Stimulated activated CD8-positive, alpha-beta memory T cell treated with anti-CD3 and anti-CD28 coated beads, Interleukin-15, amount 100 ng/mL, for 48 hours (primary cell): ENCODE measurements around the gene PHYKPL.
"Not testable (repeated sequence)": the region's sequence is repeated elsewhere in the genome, so short reads cannot be mapped to it uniquely, and the experiment has no call there.

Source experiments
- DNase-seq, 2 donors: peaks; one replicate each; pipeline ENCODE4 v3.0.0-alpha.2; 2020; ENCODE audit warnings: low read depth in 2 of 2

Gene PHYKPL

DNA sequence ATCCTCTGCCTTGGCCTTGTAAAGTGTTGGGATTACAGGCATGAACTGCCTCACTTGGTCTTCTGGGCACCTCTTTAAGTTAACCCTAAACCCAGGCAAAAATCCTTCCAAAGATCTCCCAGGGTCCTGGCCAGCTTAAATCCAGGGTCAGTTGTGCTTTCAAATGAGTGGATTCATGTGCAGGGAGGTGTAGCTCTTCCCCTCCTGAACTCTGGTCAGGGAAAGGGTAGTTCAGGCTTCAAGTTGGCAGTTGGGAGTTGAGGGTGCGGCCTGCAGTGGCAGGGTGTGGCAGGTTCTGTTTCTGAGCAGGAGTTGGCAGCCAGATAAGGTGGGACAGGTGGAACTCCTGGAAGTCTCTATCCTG is 24.7 kb downstream of the PHYKPL start:
- no peak for DNase-seq

DNA sequence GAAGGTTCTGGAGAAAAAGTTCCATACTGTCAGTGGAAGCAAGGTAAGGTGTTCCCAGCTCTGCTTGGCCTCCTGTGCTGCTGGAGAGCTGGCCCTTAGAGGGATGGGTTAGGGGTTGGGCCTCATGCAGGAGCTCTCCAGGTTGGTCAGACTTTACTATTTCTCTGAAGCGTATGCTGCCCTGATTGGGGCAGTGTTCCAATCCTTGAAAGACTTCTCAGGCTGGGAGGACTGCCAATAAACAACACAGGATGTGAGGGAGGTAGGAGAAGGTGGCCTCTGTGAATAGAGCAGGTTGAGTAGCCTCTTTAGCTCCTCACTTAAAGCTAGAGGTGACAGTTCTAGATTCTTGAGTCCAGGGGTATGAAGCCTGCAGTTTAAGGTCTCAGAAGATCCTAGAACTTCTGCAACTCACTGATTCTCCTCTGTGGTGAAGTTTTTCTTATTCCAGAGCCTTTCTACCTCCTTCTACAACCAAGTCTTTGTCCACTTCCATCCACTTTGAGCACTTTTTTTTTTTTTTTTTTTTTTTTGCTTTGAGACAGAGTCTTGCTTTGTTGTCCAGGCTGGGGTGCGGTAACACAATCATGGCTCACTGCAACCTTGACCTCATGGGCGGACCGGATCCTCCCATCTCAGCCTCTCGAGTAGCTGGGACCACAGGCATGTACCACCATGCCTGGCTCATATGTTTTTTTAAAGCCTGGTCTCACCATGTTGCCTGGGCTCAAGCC is 25.3 kb downstream of the PHYKPL start:
- DNase-seq, result no peak

- no peak for DNase-seq
These were observed 26.2 kb downstream of the PHYKPL start for GRCh38 chr5:178206166-178207101.

- DNase-seq, result no peak
These were observed 26.9 kb downstream of the PHYKPL start for GRCh38 chr5:178205749-178206047.

- DNase-seq, result peak; percentile 74 to 75
These were observed 27.5 kb downstream of the PHYKPL start for GRCh38 chr5:178204935-178205748.

DNA sequence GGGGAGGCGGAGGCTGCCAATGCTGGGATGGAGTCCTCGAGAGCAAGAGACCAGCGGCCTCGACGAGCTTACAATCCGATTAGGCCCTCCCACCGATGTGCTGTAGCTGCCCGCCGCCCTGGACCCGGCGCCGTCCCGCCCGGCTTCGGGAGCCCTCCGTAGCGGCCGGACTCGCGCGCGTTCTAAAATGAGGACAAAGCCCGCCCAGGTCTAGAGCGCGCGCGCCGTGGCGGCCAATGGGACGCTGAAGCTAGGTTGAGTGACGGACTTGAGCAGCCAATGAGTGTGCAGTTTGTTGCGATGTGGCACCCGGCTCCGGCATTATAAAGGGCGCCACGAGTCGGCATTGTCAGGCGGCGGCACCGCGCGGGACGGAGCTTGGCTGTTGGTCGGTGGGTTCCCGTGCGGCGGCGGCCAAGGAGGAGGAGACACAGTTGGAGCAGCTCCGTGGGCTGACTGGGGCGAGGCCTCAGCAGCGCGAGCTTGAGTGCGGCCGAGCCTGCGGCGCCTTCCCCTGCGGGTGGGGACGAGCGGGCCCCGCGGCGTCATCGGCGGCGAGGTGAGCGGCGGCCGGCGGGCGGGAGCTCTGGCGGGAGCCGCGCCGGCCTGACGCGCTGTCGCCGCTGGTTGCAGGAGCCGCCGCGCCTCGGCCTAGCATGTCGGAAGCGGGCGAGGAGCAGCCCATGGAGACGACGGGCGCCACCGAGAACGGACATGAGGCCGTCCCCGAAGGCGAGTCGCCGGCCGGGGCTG is 28.2 kb downstream of the PHYKPL start, which contains the start of gene HNRNPAB:
Gene HNRNPAB, plus strand, starts transcription at position 352 of the 753 bp plus-strand sequence. Its CDS starts 305 bp downstream, at position 657.
- DNase-seq, result peak; percentile 88 to 89

DNA sequence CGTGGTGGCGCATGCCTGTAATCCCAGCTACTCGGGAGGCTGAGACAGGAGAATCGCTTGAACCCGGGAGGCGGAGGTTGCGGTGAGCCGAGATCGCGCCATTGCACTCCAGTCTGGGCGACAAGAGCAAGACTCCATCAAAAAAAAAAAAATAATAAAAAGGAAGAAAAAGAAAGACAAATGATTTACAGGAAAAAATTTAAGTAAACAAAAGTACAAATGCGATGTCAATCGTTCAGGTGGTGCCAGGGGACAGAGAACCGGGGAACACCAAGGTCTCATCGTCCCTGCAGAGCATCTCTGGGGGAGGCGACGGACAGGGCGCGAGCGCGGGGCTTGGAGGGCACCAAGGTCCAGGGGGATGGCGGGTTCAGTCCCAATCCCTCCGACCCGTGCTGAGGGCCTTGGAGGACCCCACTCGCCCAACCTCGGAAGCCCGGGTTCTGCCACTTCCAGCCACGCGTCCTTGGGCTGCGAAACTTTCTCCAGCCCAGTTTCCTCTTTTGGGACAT is 28.9 kb downstream of the PHYKPL start:
- DNase-seq, result no peak

DNA sequence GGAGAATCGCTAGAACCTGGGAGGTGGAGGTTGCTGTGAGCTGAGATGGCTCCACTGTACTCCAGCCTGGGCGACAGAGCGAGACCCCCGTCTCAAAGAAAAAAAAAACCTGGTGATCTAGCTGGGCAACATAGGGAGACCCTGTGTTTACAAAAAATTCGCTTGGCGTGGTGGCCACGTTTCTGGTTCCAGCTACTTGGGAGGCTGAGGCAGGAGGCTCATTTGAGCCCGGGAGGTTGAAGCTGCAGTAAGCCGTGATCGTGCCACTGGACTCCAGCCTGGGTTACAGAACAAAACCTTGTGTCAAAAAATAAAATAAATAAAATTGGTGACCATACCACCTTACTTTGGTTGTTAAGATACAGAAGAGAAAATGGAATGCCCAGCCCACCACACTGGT is 30.1 kb downstream of the PHYKPL start:
- no peak for DNase-seq

DNA sequence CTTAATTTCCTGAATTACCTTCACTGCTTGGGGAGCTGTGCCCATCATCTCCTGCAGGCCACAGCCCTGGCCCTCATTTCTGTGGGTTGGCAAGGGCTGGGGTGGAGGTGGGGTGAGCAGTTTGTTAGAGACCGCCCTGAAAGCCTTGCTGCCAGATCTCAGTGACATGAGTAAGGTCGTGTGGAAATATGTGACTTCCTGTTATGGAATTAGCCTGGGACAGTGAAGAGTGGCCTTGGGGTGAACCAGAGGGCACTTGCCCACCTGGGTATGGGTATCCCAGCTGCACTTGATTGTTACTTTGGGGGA is 30.7 kb downstream of the PHYKPL start:
- DNase-seq, result no peak

- DNase-seq, result no peak
These were observed 31.2 kb downstream of the PHYKPL start for GRCh38 chr5:178201221-178201926.

DNA sequence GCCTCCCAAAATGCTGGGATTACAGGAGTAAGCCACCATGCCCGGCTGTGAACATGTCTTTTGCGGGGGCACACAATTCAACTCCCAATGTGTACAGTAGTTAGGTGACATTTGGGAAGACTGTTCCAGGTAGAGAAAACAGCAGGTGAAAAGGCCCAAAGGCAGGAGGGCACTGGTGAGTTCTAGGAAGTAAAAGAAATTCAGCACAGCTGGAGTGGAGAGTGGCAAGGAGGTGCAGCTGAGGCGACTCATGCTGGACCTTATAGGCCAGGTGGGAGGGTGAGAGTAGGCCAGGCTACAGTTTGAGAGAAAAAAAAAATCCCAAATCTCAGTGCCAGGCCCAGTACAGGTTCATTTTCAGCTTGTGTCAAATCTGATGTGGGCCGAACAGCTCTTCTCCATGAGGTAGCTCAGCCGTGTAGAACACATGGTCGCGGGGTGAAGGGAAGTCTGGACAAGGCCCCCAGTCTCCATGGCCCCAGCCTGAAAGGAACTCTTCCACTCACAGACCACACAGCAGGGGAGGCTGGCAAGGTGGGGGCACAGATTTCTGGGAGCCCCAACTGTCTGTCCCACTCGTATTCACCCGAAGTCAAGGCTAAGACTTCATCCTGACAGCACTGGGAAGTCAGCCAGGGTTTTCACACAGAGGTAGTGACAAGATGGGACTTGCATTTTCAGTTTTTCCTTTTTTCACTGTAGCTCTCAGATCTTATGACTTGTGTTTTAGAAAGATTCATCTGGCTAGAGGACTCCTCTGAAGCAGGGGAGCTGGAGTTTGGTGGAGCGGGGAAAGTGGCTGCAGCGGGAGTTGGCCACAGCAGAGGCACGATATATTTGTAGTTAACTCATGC is 32.8 kb downstream of the PHYKPL start:
- no peak for DNase-seq

GRCh38 chr5:178198706-178199105 is 33.9 kb downstream of the PHYKPL start:
- no peak for DNase-seq

- DNase-seq, result not testable (repeated sequence)
These were observed 34.5 kb downstream of the PHYKPL start for GRCh38 chr5:178198151-178198550.

- no peak for DNase-seq
These were observed 35.6 kb downstream of the PHYKPL start for GRCh38 chr5:178196986-178197385.

DNA sequence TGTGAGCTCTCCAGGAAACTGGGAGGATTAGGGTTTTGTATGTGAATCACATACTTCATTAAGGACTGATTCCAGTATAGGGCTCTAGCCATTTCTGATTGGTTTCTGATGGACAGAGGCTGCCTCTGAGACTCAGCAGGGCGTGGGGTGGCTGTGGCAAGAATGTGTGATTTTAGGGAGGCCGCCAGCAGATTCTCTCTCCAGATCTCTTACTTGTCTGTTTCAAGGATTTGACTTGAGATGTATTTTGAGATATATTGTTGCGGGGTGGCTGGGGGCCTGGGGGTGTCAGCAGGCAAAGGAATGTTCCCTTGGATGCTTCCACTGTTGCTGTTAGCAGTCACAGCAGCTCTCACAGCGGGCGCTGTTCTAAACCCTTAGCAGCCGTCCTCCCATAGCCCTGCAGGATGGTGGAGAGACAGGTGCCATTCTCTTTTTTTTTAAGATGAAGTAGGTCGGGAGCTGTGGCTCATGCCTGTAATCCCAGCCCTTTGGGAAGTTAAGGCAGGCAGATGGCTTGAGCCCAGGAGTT is 36.3 kb downstream of the PHYKPL start:
- no peak for DNase-seq

DNA sequence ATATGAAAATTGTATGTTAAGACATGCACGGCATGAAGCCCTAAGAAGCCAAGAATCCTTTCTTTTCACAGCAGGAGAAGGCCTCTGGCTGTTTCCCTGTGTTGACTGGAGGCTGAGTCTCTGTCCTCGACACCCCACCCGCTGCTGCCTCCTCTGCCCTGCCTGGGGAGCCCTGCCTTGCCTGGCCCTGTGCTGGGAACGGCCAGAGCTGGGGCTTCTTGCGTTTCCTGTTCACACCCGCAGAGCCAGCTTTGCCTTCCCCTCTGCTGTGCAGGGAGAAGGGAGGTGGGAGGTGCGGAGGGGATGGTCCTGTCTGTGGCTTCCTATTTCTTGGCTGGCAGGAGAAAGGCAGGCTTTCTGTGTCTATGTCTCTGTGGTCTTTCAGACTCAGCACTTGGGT is 38.6 kb downstream of the PHYKPL start:
- DNase-seq, result no peak

DNA sequence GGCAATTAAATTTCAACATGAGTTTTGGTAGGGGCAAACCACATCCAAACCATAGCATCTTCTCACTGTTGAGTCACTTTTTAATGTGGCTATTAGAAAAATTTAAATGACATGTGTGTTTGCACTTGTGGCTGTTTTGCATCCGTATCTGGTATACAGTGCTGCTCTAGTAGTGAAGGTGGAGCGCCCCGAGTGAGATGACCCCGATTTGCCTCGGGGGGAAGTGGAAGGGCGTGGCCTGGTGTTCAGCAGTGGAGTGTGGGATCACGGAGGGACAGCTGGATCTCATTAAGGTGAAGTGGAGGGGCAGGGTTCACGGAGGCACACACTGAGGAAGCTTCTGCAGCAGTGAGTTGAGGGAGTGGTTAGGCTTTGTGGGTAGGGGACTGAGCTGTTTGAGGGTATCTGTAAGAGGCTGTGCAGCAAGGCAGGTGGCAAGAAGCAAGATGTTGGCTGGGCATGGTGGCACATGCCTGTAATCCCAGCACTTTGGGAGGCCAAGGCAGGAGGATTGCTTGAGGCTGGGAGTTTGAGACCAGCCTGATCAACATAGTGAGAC is 39.3 kb downstream of the PHYKPL start:
- no peak for DNase-seq

DNA sequence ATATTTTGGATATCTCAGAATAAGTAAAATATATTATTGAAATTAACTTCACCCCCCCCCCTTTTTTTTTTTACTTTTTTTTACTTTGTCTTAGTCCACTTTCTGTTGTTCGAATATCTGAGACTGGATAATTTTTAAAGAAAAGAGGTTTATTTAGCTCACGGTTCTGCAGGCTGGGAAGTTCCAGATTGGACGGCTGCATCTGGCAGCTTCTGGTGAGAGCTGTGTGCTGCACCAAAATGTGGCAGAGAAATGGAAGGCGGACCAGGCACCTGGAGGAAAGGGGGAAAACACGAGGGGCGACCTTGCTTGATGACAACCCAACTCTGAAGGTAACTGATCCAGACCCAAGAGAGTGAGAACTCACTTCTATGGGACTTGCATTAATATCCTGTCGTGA is 39.8 kb downstream of the PHYKPL start:
- DNase-seq, result no peak

GRCh38 chr5:178192244-178192643 is 40.4 kb downstream of the PHYKPL start:
- DNase-seq, result no peak
